Right lobe of liver (tissue), 4 donors: ENCODE data around the gene RREB1.

Experiments used
- POLR2A ChIP-seq: fragments of 450-650 bp; IDR thresholded peaks from one replicate; pipeline ENCODE4 v1.6.1; 2017; ENCODE audit warnings: antibody characterized with exemption, mild to moderate bottlenecking
- TF ChIP-seq, protein P1 (sequence below), 4 donors: fragments of 200-600 bp in 3 of 4; fragments of 450-650 bp in 1 of 4; IDR thresholded peaks; one replicate each; pipeline versions ENCODE4 v1.5.1 to v1.8.0; 2016 to 2022; ENCODE audit warnings: antibody characterized with exemption in 4 of 4, mild to moderate bottlenecking in 2 of 4
- donor health status: DM: no; HTN: no; CAD: no.
- donor health status: DM: no; HTN: no; CAD: no.
- donor health status: DM: no; HTN: yes; CAD: no.

DNA sequence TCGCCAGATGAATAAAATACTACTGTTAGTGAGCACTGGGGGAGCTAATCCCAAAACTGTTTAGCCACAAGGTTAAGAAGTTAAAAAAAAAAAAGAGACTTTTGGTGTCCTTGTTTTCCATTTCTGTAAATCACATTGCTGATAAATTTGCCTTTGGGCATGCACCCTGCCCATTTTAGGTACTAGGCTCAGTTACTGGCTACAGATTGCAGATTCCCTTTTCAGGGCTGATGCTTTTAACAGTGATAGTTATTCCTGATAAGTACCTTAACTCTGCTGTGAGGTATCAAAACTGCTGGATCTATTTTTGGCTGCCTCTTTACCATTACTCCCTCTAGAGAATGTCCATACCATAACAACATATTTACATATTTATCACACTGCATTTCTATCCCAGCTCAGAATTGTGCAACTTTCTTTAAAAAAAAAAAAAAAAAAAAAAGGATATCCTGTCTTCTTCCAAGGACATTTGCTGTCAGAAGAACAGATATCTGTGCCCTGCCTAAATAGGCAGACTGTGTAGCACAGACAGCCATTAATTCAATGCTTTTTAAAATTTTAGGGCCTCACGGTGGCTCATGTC is 110.7 kb downstream of the RREB1 start:
- TF ChIP-seq, protein P1, sequence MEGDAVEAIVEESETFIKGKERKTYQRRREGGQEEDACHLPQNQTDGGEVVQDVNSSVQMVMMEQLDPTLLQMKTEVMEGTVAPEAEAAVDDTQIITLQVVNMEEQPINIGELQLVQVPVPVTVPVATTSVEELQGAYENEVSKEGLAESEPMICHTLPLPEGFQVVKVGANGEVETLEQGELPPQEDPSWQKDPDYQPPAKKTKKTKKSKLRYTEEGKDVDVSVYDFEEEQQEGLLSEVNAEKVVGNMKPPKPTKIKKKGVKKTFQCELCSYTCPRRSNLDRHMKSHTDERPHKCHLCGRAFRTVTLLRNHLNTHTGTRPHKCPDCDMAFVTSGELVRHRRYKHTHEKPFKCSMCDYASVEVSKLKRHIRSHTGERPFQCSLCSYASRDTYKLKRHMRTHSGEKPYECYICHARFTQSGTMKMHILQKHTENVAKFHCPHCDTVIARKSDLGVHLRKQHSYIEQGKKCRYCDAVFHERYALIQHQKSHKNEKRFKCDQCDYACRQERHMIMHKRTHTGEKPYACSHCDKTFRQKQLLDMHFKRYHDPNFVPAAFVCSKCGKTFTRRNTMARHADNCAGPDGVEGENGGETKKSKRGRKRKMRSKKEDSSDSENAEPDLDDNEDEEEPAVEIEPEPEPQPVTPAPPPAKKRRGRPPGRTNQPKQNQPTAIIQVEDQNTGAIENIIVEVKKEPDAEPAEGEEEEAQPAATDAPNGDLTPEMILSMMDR (IDR thresholded peaks at IDR 0.05): no peak
- TF ChIP-seq POLR2A: no peak
